ENCODE measurements around the gene FZD8. TPM values are rescaled to one million over a fixed set of nuclear protein-coding genes. Genes with fewer than 3 reads are reported as not detected.

FZD8 gene
- total RNA-seq, 4 donors from 2014 or later, result 12.4 to 21.5 (median 19.9) TPM

DNA sequence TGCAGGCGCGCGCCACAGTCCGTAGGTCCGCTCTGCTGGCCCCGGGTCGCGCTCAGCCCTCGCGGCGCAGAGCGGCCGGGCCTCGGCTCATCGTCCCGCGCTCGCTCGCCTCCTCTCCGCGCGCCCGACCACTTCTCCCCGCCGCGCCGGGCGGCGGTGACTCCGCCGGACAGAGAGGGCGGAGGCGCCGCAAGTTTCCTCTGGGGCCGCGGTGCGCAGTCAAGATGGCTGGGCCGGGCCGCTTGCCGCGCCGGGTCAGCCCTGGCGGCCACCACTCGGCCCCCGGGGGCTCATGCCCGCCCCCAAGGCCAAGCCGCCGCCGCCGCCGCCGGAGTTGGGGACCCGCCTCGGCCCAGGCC lies 441 bp downstream of the FZD8 start:
- Histone ChIP-seq H3K4me1 (peaks cover 24% of the 10 kb centered on the region in 2 donors), H3K27me3 (no peaks in the 10 kb centered on the region), H3K27ac (peak overlapping the region; percentile 82 to 96 (median 90)), H3K36me3 (no peaks in the 10 kb centered on the region), H3K9me3 (no peaks in the 10 kb centered on the region), H3K4me3 (replicated peaks in 1 of 3) (peak overlapping the region; percentile 79 to 87 (median 84))
- no peak for TF ChIP-seq POLR2A (IDR thresholded peaks at IDR 0.05)
- TF ChIP-seq, protein P1, sequence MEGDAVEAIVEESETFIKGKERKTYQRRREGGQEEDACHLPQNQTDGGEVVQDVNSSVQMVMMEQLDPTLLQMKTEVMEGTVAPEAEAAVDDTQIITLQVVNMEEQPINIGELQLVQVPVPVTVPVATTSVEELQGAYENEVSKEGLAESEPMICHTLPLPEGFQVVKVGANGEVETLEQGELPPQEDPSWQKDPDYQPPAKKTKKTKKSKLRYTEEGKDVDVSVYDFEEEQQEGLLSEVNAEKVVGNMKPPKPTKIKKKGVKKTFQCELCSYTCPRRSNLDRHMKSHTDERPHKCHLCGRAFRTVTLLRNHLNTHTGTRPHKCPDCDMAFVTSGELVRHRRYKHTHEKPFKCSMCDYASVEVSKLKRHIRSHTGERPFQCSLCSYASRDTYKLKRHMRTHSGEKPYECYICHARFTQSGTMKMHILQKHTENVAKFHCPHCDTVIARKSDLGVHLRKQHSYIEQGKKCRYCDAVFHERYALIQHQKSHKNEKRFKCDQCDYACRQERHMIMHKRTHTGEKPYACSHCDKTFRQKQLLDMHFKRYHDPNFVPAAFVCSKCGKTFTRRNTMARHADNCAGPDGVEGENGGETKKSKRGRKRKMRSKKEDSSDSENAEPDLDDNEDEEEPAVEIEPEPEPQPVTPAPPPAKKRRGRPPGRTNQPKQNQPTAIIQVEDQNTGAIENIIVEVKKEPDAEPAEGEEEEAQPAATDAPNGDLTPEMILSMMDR (IDR thresholded peaks at IDR 0.05), result no peak
- 0% methylated on average over 3 of the region's 54 CpGs; no CpG with 5 or more reads in 1 of the 2 donors for WGBS, 2 donors
- intact Hi-C loops (cut with DNase I), result no loop called here
- DNase-seq, result no peak

DNA sequence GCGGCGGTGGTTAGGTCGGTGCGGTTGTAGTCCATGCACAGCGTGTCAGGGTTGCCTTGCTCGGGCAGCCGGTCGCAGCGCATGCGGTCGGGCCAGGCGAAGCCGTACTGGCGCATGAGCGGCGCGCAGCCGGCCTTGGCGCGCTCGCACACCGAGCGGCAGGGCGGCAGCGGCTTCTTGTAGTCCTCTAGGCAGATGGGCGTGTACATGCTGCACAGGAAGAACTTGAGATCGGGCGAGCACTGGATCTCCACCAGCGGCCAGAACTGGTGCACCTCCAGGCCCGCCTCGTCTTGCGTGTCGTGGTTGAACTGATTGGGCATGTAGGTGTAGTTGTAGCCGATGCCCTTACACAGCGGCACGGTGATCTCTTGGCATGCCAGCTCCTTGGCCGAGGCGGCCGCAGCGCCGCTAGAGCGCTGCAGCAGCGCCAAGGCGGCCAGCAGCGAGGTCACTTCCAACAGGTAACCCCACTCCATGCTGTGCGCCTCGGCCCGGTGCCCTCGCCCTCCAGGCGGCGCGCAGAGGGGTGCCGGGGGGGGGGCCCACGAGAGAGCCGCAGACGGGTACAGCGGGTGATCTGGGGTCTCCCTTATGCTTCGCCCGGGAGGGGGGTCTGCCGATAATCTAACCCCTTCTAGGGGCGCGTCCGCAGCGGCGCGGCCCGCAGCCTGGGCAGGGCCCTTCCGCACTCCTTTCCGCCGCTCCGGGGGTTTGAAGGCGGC lies 983 bp downstream of the FZD8 start:
- Histone ChIP-seq H3K36me3 (no peaks in the 10 kb centered on the region), H3K4me3 (replicated peaks in 1 of 3) (peak overlapping the region; percentile 79 to 87 (median 84)), H3K27ac (peak overlapping the region; percentile 82 to 96 (median 90)), H3K9me3 (no peaks in the 10 kb centered on the region), H3K27me3 (no peaks in the 10 kb centered on the region), H3K4me1 (peaks cover 24% of the 10 kb centered on the region in 2 donors)
- 1 to 2% methylated on average over 8 to 18 of the region's 72 CpGs for WGBS, 2 donors
- TF ChIP-seq, protein P1 (IDR thresholded peaks at IDR 0.05), result peak in 1 of 6 experiments; percentile 6
- peak in 1 of 2 donors; percentile 62 for TF ChIP-seq POLR2A (IDR thresholded peaks at IDR 0.05)
- intact Hi-C loops (cut with DNase I), result no loop called here
- peak; percentile 82 to 84 for DNase-seq

DNA sequence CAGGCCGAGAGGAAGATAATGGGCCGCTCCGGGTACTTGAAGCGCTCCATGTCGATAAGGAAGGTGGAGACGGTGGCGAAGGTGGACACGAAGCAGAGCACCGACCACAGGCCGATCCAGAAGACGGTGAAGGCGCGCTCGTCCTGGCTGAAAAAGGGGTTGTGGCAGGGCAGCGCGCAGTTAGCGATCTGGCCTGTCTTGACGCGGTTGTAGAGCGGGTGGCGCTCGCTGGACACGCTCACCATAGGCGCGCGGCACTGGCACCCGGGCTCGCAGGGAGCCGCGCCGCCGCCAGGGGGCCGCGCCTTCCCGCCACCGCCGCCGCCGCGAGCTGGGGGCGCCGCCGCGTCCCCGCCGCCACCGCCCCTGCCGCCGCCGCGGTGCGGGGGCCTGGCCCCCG lies 1.6 kb downstream of the FZD8 start:
- H3K4me3 ChIP-seq (replicated peaks in 1 of 3), result peak overlapping the region in 1 of 3 donors; percentile 42
- no peak overlapping the region for H3K27ac ChIP-seq
- no peak for TF ChIP-seq POLR2A (IDR thresholded peaks at IDR 0.05)
- TF ChIP-seq, protein P1 (IDR thresholded peaks at IDR 0.05), result peak in 5 of 6 experiments; percentile 15 to 65 (median 51)
- no peaks in the 10 kb centered on the region for H3K9me3 ChIP-seq
- no peaks in the 10 kb centered on the region for H3K27me3 ChIP-seq
- no peaks in the 10 kb centered on the region for H3K36me3 ChIP-seq
- H3K4me1 ChIP-seq, result peaks cover 24 to 28% of the 10 kb centered on the region in 2 donors
- WGBS, 2 donors, result 2 to 3% methylated on average over 6 to 10 of the region's 53 CpGs
- intact Hi-C loops (cut with DNase I), result no loop called here
- peak; percentile 72 to 76 for DNase-seq

DNA sequence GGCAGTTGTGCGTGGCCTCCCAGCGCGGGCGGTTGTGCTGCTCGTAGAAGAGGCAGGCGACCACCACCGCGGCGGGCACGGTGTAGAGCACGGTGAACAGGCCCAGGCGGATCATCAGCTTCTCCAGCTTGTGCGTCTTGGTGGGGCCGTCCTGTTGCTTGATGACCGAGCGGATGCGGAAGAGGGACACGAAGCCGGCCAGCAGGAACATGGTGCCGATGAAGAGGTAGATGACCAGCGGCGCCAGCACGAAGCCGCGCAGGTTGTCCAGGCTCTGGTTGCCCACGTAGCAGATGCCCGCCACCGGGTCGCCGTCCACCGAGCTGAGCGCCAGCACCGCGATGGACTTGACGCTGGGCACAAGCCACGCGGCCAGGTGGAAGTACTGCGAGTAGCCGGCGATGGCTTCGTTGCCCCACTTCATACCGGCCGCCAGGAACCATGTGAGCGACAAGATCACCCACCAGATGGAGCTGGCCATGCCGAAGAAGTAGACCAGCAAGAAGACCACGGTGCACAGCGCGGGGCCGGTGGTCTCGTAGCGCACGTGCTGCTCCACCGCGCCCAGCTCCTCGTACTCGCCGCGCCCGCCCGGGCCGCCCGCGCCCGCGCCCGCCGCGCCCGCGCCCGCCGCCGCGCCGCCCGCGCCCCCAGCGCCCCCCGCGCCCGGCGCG lies 2.2 kb downstream of the FZD8 start:
- no peak for TF ChIP-seq POLR2A (IDR thresholded peaks at IDR 0.05)
- TF ChIP-seq, protein P1 (IDR thresholded peaks at IDR 0.05), result peak in 4 of 6 experiments; percentile 17 to 22 (median 17)
- intact Hi-C loops (cut with DNase I), result loop anchor here (5.0 to 10.0 kb wide), 3 partner anchors 1085 to 1245 kb away; no protein-coding TSS in a partner anchor
- Histone ChIP-seq H3K9me3 (no peaks in the 10 kb centered on the region), H3K27ac (no peak overlapping the region), H3K36me3 (no peaks in the 10 kb centered on the region), H3K4me1 (peaks cover 24 to 28% of the 10 kb centered on the region in 2 donors), H3K27me3 (no peaks in the 10 kb centered on the region), H3K4me3 (replicated peaks in 1 of 3) (peak overlapping the region in 1 of 3 donors; percentile 42)
- WGBS, 2 donors, result 9 to 11% methylated on average over 27 to 39 of the region's 83 CpGs
- DNase-seq, result peak; percentile 55 to 56

All from thyroid gland (tissue), 4 donors.